Activated naive CD8-positive, alpha-beta T cell treated with anti-CD3 and anti-CD28 coated beads, Interleukin-2, amount 10 ng/mL, durations not matched to agents 7 days and 5 days (primary cell): ENCODE measurements around the gene PADI2. TPM values are rescaled to one million over a fixed set of nuclear protein-coding genes. Genes with fewer than 3 reads are reported as not detected.

Experiments
- ATAC-seq: fragments of 150-1000 bp; cut with Tn5 transposase; one replicate; pipeline ENCODE4 v1.10.0; 2021; ENCODE audit warnings: low read depth, moderate library complexity
- POLR2A ChIA-PET: fragments of 350-600 bp; sonication (Branson Sonifier 250); formaldehyde crosslinking; loops from one replicate; lab custom pipeline; 2021; ENCODE audit warnings: antibody characterized with exemption; lab: Charles Lee
- DNase-seq: peaks from one replicate; pipeline ENCODE4 v3.0.0; 2021
- H3K27ac Mint-ChIP-seq: one replicate; pipeline ENCODE4 v1.8.0; 2022; ENCODE audit warnings: mild to moderate bottlenecking, mixed read lengths
- H3K27me3 Mint-ChIP-seq: one replicate; pipeline ENCODE4 v1.8.0; 2022; ENCODE audit warnings: mild to moderate bottlenecking, moderate library complexity, mixed read lengths
- H3K36me3 Mint-ChIP-seq: one replicate; pipeline ENCODE4 v1.8.0; 2021; ENCODE audit warnings: mild to moderate bottlenecking, mixed read lengths
- H3K4me1 Mint-ChIP-seq: one replicate; pipeline ENCODE4 v1.8.0; 2021; ENCODE audit warnings: mixed read lengths
- H3K4me3 Mint-ChIP-seq: one replicate; pipeline ENCODE4 v1.8.0; 2022; ENCODE audit warnings: mild to moderate bottlenecking, moderate library complexity, mixed read lengths
- H3K9me3 Mint-ChIP-seq: one replicate; pipeline ENCODE4 v1.8.0; 2021; ENCODE audit warnings: mixed read lengths
- total RNA-seq, 2 experiments: library from RNA; stranded (reverse); gene quantifications; one replicate each; pipeline ENCODE4 v1.2.3, GENCODE V29; 2021

Gene PADI2
- total RNA-seq, 2 experiments from 2014 or later, result 0.08 to 0.23 TPM

DNA sequence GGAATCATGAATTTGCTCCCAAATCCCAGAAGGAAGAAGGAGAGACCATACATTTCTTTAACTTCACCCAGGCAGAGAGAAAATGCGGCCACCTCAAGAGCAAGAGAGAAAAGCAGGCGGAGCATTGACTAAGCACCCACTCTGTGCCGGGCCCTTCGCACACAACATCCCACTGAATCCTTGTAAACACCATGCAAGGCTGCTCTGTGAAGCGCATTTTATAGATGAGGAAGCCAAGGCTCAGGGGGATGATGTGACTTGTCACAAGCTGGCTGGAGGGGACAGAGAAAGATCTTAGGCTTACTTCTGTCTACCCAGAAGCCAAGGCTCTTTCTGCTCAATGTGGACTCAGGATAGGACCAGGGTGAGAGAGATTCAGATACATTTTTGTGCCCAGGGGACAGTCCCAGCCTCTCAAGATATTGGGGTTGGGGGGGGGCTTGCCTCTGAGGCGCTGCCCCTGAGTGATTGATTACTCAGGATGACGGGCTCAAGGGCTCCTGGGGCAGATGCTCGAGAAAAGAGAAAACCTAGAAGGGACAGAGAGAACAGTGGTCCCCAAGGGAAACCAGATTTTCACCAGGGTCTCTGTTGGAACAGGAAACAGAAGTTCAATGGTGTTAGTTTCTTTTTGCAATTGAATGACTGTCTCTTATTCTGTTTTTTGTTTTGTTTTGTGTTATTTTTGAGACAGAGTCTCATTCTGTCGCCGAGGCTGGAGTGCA, 19.5 kb downstream of the PADI2 start:
- DNase-seq (no peak), ATAC-seq (no peak)
- H3K36me3 Mint-ChIP-seq, result no peaks in the 10 kb centered on the region
- H3K4me3 Mint-ChIP-seq, result no peak overlapping the region
- POLR2A ChIA-PET, result no interaction called here
- H3K27ac Mint-ChIP-seq, result no peak overlapping the region
- no peaks in the 10 kb centered on the region for H3K9me3 Mint-ChIP-seq
- H3K4me1 Mint-ChIP-seq, result no peaks in the 10 kb centered on the region
- H3K27me3 Mint-ChIP-seq, result peaks cover 5% of the 10 kb centered on the region

DNA sequence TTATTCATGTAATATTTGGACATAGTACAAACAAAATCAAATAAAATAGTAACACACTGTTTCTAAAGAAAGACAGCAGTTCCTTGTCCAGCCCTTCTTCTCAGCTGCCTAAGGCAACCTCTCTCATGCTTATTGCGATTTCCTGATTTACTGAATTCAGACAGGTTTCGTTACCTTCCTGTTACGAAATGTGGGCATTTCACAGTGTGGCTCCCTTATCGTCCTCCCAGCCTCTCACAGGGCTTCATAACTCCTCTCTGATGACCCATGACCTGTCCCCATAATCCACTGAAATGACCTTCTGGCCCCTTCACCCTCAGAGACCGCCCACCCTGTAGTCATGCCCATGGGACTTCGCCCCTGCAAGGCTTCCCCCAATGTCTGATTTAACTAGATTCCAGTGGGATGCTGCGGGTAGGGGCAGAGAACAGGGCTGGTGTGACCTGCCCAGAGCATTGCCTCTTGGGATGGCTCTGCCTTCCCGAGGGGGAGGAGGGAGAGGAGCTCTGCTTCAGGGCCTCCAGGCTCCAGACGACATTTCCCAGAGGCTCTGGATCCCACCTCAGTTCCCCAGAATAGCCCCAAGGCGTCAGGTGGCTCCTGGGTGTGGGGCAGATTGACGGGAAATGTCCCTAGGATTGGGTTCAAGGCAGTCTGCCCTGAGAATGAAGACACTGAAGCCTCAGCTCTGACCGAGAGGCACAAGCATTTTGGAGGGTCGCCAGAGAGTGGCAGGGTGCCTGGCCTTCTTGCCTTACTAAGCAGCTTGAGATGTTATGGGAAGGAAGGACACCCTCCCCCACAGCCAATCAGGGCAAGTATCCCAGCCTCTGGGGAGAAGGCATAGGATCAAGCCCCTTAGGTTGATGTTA, 20.6 kb downstream of the PADI2 start:
- ATAC-seq, result no peak
- POLR2A ChIA-PET, result no interaction called here
- Mint-ChIP-seq H3K27me3 (peaks cover 5% of the 10 kb centered on the region), H3K9me3 (no peaks in the 10 kb centered on the region), H3K36me3 (no peaks in the 10 kb centered on the region), H3K27ac (no peak overlapping the region), H3K4me3 (no peak overlapping the region), H3K4me1 (no peaks in the 10 kb centered on the region)
- no peak for DNase-seq

DNA sequence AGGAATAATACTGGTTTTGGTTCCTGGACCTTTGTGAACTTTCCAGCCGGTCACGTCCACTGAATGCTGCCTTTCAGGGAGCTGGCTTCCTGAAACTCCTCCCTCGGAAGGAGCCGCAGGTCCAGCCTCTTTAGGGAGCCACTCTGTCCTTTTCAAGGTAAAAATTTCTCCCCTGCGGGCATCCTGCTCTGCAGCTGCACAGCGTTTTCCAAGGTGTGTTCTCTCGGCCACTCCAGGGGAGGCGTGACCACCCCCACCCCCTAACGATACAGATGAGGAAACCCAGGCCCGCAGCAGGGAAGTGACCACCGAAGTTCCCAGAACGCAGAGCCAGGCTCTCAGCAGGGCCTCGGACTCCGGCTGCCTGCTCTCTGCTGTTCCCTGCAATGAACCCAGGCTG, 21.5 kb downstream of the PADI2 start:
- POLR2A ChIA-PET, result no interaction called here
- Mint-ChIP-seq H3K27ac (no peak overlapping the region), H3K27me3 (peaks cover 5% of the 10 kb centered on the region), H3K4me3 (no peak overlapping the region), H3K9me3 (no peaks in the 10 kb centered on the region), H3K36me3 (no peaks in the 10 kb centered on the region), H3K4me1 (no peaks in the 10 kb centered on the region)
- DNase-seq, result no peak
- no peak for ATAC-seq

DNA sequence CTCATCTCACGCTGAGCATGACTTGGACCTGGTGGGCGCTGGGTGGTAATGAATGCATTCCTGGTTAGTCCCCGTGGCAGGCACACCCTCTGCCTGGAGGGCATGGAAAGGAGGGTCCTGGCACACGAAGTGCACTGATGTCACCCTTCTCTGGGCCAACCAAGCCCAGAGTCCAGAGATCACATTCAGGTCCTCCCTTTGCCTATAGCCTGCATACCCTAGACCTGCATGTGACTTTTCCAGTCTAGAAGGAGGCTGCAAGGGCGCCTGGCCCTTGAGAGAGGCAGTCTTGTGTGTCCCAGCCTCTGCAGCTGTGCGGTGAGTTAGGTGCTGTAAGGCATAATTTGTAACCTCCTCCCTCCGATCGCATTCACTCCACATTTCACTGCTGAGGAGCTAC, 22.1 kb downstream of the PADI2 start:
- POLR2A ChIA-PET, result no interaction called here
- ATAC-seq, result no peak
- Mint-ChIP-seq H3K27me3 (peaks cover 5% of the 10 kb centered on the region), H3K4me1 (no peaks in the 10 kb centered on the region), H3K9me3 (no peaks in the 10 kb centered on the region), H3K4me3 (no peak overlapping the region), H3K36me3 (no peaks in the 10 kb centered on the region), H3K27ac (no peak overlapping the region)
- DNase-seq, result no peak

DNA sequence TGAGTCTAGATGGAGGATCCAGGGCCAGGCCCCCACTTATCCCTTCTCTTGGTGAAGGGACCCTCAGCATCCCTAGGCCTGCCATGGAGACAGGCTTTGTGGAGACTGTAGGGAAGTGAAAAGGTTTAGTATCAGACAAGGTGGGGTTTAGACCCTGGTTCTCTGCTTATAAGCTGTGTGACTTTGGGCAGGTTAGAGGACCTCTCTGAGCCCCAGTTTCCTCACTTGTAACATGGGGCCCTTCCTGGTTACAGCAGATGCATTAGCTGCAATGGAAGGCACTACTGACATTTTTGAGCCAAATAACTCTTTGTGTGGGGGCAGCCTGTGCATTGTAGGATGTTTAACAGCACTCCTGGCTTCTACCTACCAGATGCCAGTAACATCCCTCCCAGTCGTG, 22.7 kb downstream of the PADI2 start:
- Mint-ChIP-seq H3K4me3 (no peak overlapping the region), H3K27me3 (peaks cover 7% of the 10 kb centered on the region), H3K36me3 (no peaks in the 10 kb centered on the region), H3K9me3 (no peaks in the 10 kb centered on the region), H3K4me1 (no peaks in the 10 kb centered on the region), H3K27ac (no peak overlapping the region)
- no peak for ATAC-seq
- DNase-seq, result no peak
- POLR2A ChIA-PET, result no interaction called here

DNA sequence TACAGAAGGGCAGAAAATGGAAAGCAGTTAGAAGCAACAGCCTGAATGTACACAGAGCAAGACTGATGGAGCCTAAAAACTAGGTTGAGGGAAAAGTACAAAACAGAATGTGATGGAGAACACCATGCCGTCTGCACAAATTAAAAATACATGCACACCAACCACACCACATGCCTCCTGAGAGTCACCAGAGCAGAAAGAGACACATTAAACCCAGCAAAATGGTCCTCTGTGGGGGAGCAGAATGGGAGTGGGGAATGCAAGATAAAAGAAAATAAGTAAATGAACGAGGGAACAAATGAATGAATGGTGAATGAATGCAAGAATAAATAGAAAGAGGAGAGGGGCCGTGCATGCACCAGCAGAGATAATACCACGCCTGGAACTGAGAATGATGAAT, 24.1 kb downstream of the PADI2 start:
- POLR2A ChIA-PET, result no interaction called here
- no peaks in the 10 kb centered on the region for H3K9me3 Mint-ChIP-seq
- no peaks in the 10 kb centered on the region for H3K4me1 Mint-ChIP-seq
- H3K4me3 Mint-ChIP-seq, result no peak overlapping the region
- H3K27me3 Mint-ChIP-seq, result peaks cover 8% of the 10 kb centered on the region
- H3K27ac Mint-ChIP-seq, result no peak overlapping the region
- ATAC-seq, result no peak
- H3K36me3 Mint-ChIP-seq, result no peaks in the 10 kb centered on the region
- no peak for DNase-seq

DNA sequence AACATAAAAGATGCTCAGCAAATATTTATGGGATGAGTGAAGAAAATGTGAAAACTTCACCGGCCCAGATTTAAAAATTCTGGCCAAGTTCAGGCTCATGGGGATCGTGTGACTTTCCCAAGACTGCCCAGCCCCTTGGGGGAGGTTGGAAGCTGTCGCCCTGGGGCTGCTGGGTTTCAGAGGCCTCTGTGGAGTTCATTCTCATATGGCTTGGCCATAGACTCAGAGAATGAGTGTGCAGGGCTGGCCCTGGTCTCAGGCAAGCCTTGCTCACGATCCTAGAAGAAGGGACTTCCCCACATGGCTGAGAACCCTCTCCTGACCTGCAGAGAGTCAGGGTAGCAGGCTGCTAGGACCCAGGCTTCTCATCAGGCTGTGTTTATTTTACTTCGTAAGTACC, 24.6 kb downstream of the PADI2 start:
- no peak overlapping the region for H3K4me3 Mint-ChIP-seq
- no peak overlapping the region for H3K27ac Mint-ChIP-seq
- H3K27me3 Mint-ChIP-seq, result peaks cover 5% of the 10 kb centered on the region
- H3K4me1 Mint-ChIP-seq, result no peaks in the 10 kb centered on the region
- no peak for DNase-seq
- no peaks in the 10 kb centered on the region for H3K36me3 Mint-ChIP-seq
- H3K9me3 Mint-ChIP-seq, result no peaks in the 10 kb centered on the region
- ATAC-seq, result no peak
- POLR2A ChIA-PET, result no interaction called here

DNA sequence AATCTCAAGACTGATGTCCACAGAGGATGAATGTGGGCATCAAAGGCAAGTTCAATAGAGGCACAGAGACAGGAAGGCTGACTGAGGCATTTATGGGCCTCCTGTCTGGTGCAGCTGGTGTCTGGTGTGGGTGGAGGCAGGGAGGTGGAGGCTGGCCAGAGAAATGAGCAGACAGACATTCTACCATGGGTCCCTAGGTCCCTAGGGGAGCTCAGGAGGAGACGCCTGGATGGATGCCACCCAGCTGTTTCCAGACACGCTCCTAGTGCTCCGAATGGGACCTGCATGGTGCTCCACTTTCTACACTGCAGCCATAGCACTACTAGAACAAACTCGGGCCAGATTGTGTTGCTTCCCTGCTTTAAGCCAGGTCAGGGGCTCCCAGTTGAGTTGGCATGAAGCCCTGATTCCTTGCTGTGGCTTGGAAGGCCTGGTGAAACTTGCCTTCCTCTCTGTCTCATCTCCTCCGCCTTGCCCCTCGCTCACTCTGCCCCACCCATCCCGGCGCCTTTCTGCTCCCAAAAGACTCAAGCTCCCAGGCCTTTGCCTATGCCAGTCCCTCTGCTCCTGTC, 25.3 kb downstream of the PADI2 start:
- POLR2A ChIA-PET, result no interaction called here
- H3K4me3 Mint-ChIP-seq, result no peak overlapping the region
- no peaks in the 10 kb centered on the region for H3K9me3 Mint-ChIP-seq
- no peak for ATAC-seq
- H3K4me1 Mint-ChIP-seq, result no peaks in the 10 kb centered on the region
- no peak for DNase-seq
- peaks cover 4% of the 10 kb centered on the region for H3K27me3 Mint-ChIP-seq
- H3K36me3 Mint-ChIP-seq, result no peaks in the 10 kb centered on the region
- H3K27ac Mint-ChIP-seq, result no peak overlapping the region

DNA sequence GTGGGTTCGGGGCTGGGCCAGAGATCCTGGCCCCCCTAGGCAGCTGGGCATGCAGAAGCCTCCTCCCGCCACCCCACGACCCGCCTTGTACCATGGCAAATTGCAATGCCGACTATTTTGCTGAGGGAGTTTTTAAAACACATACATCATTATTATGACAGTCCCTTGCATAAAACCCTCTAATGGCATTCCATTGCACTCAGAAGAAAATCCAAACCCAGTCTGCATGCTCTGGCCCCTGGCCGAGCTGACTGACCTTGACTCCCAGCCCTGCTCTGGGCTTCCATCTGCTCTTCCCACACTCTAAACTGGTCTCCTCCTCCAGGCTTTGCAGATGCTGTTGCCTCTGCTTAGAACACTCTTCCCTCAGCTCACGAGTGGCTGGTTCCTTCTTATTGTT, 28.0 kb downstream of the PADI2 start:
- DNase-seq, result no peak
- no peaks in the 10 kb centered on the region for H3K36me3 Mint-ChIP-seq
- H3K4me3 Mint-ChIP-seq, result no peak overlapping the region
- ATAC-seq, result no peak
- POLR2A ChIA-PET, result no interaction called here
- H3K4me1 Mint-ChIP-seq, result no peaks in the 10 kb centered on the region
- H3K27ac Mint-ChIP-seq, result no peak overlapping the region
- H3K27me3 Mint-ChIP-seq, result peaks cover 3% of the 10 kb centered on the region
- no peaks in the 10 kb centered on the region for H3K9me3 Mint-ChIP-seq

DNA sequence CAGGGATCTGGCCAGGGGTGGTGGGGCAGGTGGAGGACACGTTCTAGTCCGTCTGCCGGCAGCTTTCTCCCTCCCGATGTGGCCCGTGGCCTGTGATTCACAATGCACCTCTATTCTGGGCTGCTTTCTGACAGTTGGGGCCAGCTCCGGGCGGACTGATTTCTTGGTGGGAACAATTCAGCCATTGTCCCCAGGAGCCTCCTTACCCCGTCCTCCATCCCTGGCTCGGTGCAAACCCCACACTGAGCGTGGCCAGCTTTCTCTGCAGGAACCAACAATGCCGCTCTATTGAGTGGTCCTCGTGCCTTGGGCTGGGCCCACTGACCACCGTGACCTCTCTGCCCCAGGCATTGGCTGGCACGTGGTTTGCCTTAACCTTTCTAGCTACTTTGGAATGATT, 29.7 kb downstream of the PADI2 start:
- no peaks in the 10 kb centered on the region for H3K36me3 Mint-ChIP-seq
- no peak for ATAC-seq
- DNase-seq, result no peak
- no peak overlapping the region for H3K4me3 Mint-ChIP-seq
- H3K27me3 Mint-ChIP-seq, result peaks cover 3% of the 10 kb centered on the region
- no peak overlapping the region for H3K27ac Mint-ChIP-seq
- no peaks in the 10 kb centered on the region for H3K9me3 Mint-ChIP-seq
- POLR2A ChIA-PET, result no interaction called here
- H3K4me1 Mint-ChIP-seq, result no peaks in the 10 kb centered on the region

DNA sequence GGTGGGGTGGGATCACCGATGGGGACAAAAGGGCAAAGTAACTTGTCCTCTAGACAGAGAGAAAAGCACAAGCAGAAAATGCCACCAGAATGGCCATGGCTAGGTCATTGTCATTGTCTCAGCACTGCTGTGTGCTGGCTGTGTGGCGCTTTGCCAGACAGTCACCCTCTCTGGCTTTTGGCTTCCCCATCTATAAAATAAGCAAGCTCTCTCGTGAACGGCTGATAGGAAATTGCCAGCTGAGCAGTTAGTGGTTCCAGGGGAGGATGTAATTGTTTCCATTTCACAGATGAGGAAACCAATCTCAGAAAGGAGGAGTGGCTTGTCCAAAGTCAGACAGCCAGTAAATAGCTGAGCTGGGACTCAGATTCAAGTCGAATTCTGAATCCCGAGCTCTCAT, 32.5 kb downstream of the PADI2 start:
- Mint-ChIP-seq H3K9me3 (no peaks in the 10 kb centered on the region), H3K27me3 (peaks cover 2% of the 10 kb centered on the region), H3K4me3 (no peak overlapping the region), H3K36me3 (no peaks in the 10 kb centered on the region), H3K27ac (no peak overlapping the region), H3K4me1 (no peaks in the 10 kb centered on the region)
- POLR2A ChIA-PET, result no interaction called here
- DNase-seq (no peak), ATAC-seq (no peak)

DNA sequence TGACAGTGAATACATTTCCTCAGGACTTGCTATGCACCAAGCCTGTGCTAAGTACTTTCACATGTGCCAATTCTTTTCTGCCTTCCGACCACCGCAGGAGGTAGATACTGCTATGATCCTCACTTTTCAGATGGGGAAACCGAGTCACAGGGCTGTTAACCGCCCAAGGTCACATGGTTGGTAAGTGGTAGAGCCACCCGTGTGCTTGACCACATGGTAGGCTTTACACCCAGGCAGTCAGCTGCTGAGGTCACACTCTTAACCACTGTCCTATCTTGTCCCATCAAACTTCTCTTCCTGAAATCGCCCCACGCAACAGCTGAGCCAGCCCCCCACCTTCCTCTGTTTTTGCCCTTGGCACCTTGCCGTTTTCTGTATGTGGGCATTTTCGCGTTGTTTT, 34.5 kb downstream of the PADI2 start:
- POLR2A ChIA-PET, result no interaction called here

DNA sequence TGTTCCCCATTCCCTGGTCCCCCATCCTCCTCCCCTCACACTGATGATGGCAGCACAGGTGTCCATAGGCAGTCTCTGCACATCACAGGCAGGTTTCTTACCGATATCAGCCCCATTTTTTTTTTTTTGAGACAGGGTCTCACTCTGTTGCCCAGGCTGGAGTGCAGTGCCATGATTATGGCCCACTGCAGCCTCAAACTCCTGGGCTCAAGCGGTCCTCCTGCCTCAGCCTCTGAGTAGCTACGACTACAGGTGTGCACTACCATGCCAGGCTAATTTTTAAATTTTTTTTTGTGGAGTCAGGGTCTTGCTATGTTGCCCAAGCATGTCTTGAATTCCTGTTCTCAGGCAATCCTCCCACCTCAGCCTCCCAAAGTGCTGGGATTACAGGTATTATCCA, 36.5 kb downstream of the PADI2 start:
- no peak for DNase-seq
- ATAC-seq, result no peak
- no peak overlapping the region for H3K27ac Mint-ChIP-seq
- H3K4me1 Mint-ChIP-seq, result no peaks in the 10 kb centered on the region
- no peaks in the 10 kb centered on the region for H3K36me3 Mint-ChIP-seq
- H3K4me3 Mint-ChIP-seq, result no peak overlapping the region
- no peaks in the 10 kb centered on the region for H3K9me3 Mint-ChIP-seq
- H3K27me3 Mint-ChIP-seq, result no peaks in the 10 kb centered on the region
- POLR2A ChIA-PET, result no interaction called here

More for the DNA sequence above, 34.5 kb downstream of the PADI2 start:
- no peaks in the 10 kb centered on the region for H3K9me3 Mint-ChIP-seq
- H3K27ac Mint-ChIP-seq, result no peak overlapping the region
- no peaks in the 10 kb centered on the region for H3K4me1 Mint-ChIP-seq
- no peak overlapping the region for H3K4me3 Mint-ChIP-seq
- DNase-seq (no peak), ATAC-seq (no peak)
- no peaks in the 10 kb centered on the region for H3K36me3 Mint-ChIP-seq
- no peaks in the 10 kb centered on the region for H3K27me3 Mint-ChIP-seq

DNA sequence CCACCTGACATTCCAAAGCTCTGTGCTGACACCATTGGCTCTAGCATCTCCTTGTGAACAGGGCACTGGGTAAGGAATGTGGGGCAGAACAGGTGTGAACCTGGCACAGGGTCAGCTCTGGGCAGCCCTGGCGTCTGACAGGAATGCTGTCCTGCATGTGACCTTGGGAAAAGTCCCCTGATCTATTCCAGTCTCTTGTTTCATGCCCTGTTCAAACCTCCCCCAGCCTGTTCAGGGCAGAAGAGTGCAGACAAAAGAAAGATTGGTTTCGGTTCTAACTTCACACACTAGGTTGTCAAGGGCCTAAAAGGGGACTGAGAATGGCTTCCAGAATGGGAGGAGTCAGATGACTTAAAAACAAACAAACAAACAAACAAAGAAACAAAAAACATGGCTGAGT, 37.8 kb downstream of the PADI2 start:
- POLR2A ChIA-PET, result no interaction called here
- no peaks in the 10 kb centered on the region for H3K36me3 Mint-ChIP-seq
- no peak overlapping the region for H3K27ac Mint-ChIP-seq
- no peaks in the 10 kb centered on the region for H3K27me3 Mint-ChIP-seq
- H3K9me3 Mint-ChIP-seq, result no peaks in the 10 kb centered on the region
- H3K4me1 Mint-ChIP-seq, result no peaks in the 10 kb centered on the region
- no peak for ATAC-seq
- H3K4me3 Mint-ChIP-seq, result no peak overlapping the region
- no peak for DNase-seq
